Kidney (tissue), 2 donors: ENCODE results near the gene TPRX2. TPM values are rescaled to one million over a fixed set of nuclear protein-coding genes. Genes with fewer than 3 reads are reported as not detected.

Experiments
- polyA plus RNA-seq: library from polyadenylated mRNA; stranded (reverse); fragments of 350-450 nt; fragmentation: Illumina TruSeq; extraction: RNeasy Lipid Tissue Mini Kit (QIAGEN cat#74804); gene quantifications from one replicate; pipeline ENCODE4 v1.2.3, GENCODE V29; 2014; ENCODE audit warnings: low read depth, low replicate concordance; ENCODE audit not compliant: insufficient read depth
- total RNA-seq: library from RNA; stranded (reverse); fragmentation: NEBNext Ultra II Directional; extraction: Animal tissue kit (Norgen Biotek cat#: 25700); gene quantifications from one replicate; pipeline ENCODE4 v1.2.1, GENCODE V29; 2021
- donor health status: DM: yes; HTN: yes; CAD: no.

TPRX2 gene
- total and polyA plus RNA-seq, 2 donors from 2014 or later: not detected

Other genes with a start within 250 kb of the TPRX2 start
- 105 TPM for gene EHD2, start 145.8 kb upstream of the TPRX2 start, total RNA-seq
- 19.4 TPM for gene EHD2, start 145.8 kb upstream of the TPRX2 start, polyA plus RNA-seq
- gene NOP53, start 113.7 kb upstream of the TPRX2 start, total RNA-seq: 305 TPM
- 258 TPM for gene NOP53, start 113.7 kb upstream of the TPRX2 start, polyA plus RNA-seq
- gene SELENOW, start 80.5 kb upstream of the TPRX2 start, total RNA-seq: 254 TPM
- 530 TPM for gene SELENOW, start 80.5 kb upstream of the TPRX2 start, polyA plus RNA-seq
- gene TPRX1, start 54.7 kb upstream of the TPRX2 start, total RNA-seq: not detected
- gene TPRX1, start 54.7 kb upstream of the TPRX2 start, polyA plus RNA-seq: not detected
- not detected for gene CRX, start 37.3 kb upstream of the TPRX2 start, total RNA-seq
- not detected for gene CRX, start 37.3 kb upstream of the TPRX2 start, polyA plus RNA-seq
- not detected for gene SULT2A1, start 27.1 kb downstream of the TPRX2 start, total RNA-seq
- not detected for gene SULT2A1, start 27.1 kb downstream of the TPRX2 start, polyA plus RNA-seq
- gene BSPH1, start 132.9 kb downstream of the TPRX2 start, total RNA-seq: not detected
- not detected for gene BSPH1, start 132.9 kb downstream of the TPRX2 start, polyA plus RNA-seq
- gene ELSPBP1, start 135.4 kb downstream of the TPRX2 start, total RNA-seq: not detected
- gene ELSPBP1, start 135.4 kb downstream of the TPRX2 start, polyA plus RNA-seq: not detected
- not detected for gene CABP5, start 184.8 kb downstream of the TPRX2 start, total RNA-seq
- gene CABP5, start 184.8 kb downstream of the TPRX2 start, polyA plus RNA-seq: not detected